Lung (tissue), 12 donors: Measurements from ENCODE around the gene ARMC2. TPM values are rescaled to one million over a fixed set of nuclear protein-coding genes. Genes with fewer than 3 reads are reported as not detected.
"Not testable (repeated sequence)": the region's sequence is repeated elsewhere in the genome, so short reads cannot be mapped to it uniquely, and the experiment has no call there.

ENCODE experiments used
- ATAC-seq: fragments of 200-7000 bp; cut with Tn5 transposase; one replicate; pipeline ENCODE4 v1.9.1; 2020; ENCODE audit warnings: moderate number of reproducible peaks; ENCODE audit not compliant: insufficient read depth, low FRiP score
- DNase-seq, 3 donors: peaks; one replicate each; pipeline ENCODE4 v3.0.0-alpha.2; 2013 to 2017
- H3K27ac ChIP-seq, 2 donors: one replicate each; pipeline ENCODE4 v1.5.1; 2013; ENCODE audit warnings: mild to moderate bottlenecking in 2 of 2, moderate library complexity in 2 of 2, control low read depth in 1 of 2, inconsistent platforms in 1 of 2, low read depth in 1 of 2, low read length in 1 of 2
- H3K27me3 ChIP-seq, 3 donors: one replicate each; pipeline ENCODE4 v1.5.1; 2013; ENCODE audit warnings: low read length in 2 of 3; ENCODE audit not compliant: control insufficient read depth in 3 of 3, insufficient read depth in 3 of 3
- H3K36me3 ChIP-seq, 4 donors: one replicate each; pipeline ENCODE4 v1.5.1; 2013; ENCODE audit warnings: low read length in 4 of 4, mild to moderate bottlenecking in 1 of 4, moderate library complexity in 1 of 4; ENCODE audit not compliant: control insufficient read depth in 4 of 4, insufficient read depth in 4 of 4
- H3K4me1 ChIP-seq, 5 donors: one replicate each; pipeline ENCODE4 v1.5.1; 2013; ENCODE audit warnings: low read length in 5 of 5, mild to moderate bottlenecking in 2 of 5, moderate library complexity in 1 of 5; ENCODE audit not compliant: control insufficient read depth in 5 of 5, insufficient read depth in 5 of 5
- H3K4me3 ChIP-seq: one replicate; pipeline ENCODE4 v1.5.1; 2013; ENCODE audit warnings: mild to moderate bottlenecking, control low read depth, moderate library complexity
- H3K9ac ChIP-seq, 2 donors: one replicate each; pipeline ENCODE4 v1.5.1; 2013; ENCODE audit warnings: low read length in 2 of 2, control low read depth in 1 of 2; ENCODE audit not compliant: insufficient read depth in 1 of 2
- H3K9me3 ChIP-seq, 4 donors: one replicate each; pipeline ENCODE4 v1.5.1; 2013; ENCODE audit warnings: low read length in 3 of 4, mild to moderate bottlenecking in 1 of 4, moderate library complexity in 1 of 4; ENCODE audit not compliant: control insufficient read depth in 4 of 4, insufficient read depth in 3 of 4
- CTCF ChIP-seq: IDR thresholded peaks from 2 replicates; pipeline ENCODE4 v1.5.1; 2012; ENCODE audit warnings: mild to moderate bottlenecking; ENCODE audit errors: control extremely low read depth, extremely low read depth
- WGBS, 2 donors: extraction: QIAGEN DNeasy Blood & Tissue Kit; methylation state at CpG; one replicate each; pipeline ENCODE4 v1.1.7; 2013; 5-methylcytosine and 5-hydroxymethylcytosine counted together
- polyA plus RNA-seq, 2 donors: library from polyadenylated mRNA; stranded (reverse); fragments of 200-250 nt; gene quantifications; one replicate each; pipeline ENCODE4 v1.2.1, GENCODE V29; 2013
- total RNA-seq, 2 donors: library from RNA; depleted of rRNA in 1 of 2; stranded (reverse); fragments of >200 nt in 1 of 2; gene quantifications; one replicate each; pipeline ENCODE4 v1.2.1, GENCODE V29; 2014 to 2021
- donor health status: control.
- donor health status: control.
- donor health status: Bipolar disorder and iron deficiency.
- donor health status: healthy.
- donor health status: DM: yes; HTN: yes; CAD: no.

Gene ARMC2
- total and polyA plus RNA-seq, 4 donors: 2.9 to 16.5 (median 7.4) TPM

GRCh38 chr6:108817276-108817675 is 30.9 kb upstream of the ARMC2 start:
- 78 to 90% methylated on average over 7 of the region's 7 CpGs for WGBS, 2 donors
- ATAC-seq, H3K9ac ChIP-seq: not testable (repeated sequence)

GRCh38 chr6:108820006-108820405 is 28.2 kb upstream of the ARMC2 start:
- Histone ChIP-seq H3K36me3 (no peaks in the 10 kb centered on the region), H3K9ac (no peak overlapping the region), H3K4me1 (no peaks in the 10 kb centered on the region), H3K27me3 (no peaks in the 10 kb centered on the region), H3K27ac (no peak overlapping the region), H3K4me3 (no peak overlapping the region), H3K9me3 (no peaks in the 10 kb centered on the region)
- WGBS, 2 donors: 37 to 43% methylated on average over 3 of the region's 3 CpGs
- TF ChIP-seq CTCF: no peak
- ATAC-seq (no peak), DNase-seq (no peak)

More at GRCh38 chr6:108817276-108817675, 30.9 kb upstream of the ARMC2 start:
- DNase-seq, H3K36me3 ChIP-seq, H3K4me3 ChIP-seq, H3K27ac ChIP-seq, H3K9me3 ChIP-seq, H3K27me3 ChIP-seq, H3K4me1 ChIP-seq: not testable (repeated sequence)

GRCh38 chr6:108822401-108822800 is 25.8 kb upstream of the ARMC2 start:
- no peak for TF ChIP-seq CTCF
- Histone ChIP-seq H3K27ac (no peak overlapping the region), H3K4me3 (no peak overlapping the region), H3K9ac (no peak overlapping the region), H3K9me3 (peaks cover 0 to 2% (median 0%) of the 10 kb centered on the region in 4 donors), H3K4me1 (no peaks in the 10 kb centered on the region), H3K36me3 (no peaks in the 10 kb centered on the region), H3K27me3 (no peaks in the 10 kb centered on the region)
- DNase-seq: no peak
- ATAC-seq: no peak
- WGBS, 2 donors: 95 to 99% methylated on average over 4 of the region's 4 CpGs

GRCh38 chr6:108825326-108825725 is 22.9 kb upstream of the ARMC2 start:
- Histone ChIP-seq H3K9me3 (peaks cover 0 to 2% (median 0%) of the 10 kb centered on the region in 4 donors), H3K36me3 (no peaks in the 10 kb centered on the region), H3K4me3 (no peak overlapping the region), H3K4me1 (no peaks in the 10 kb centered on the region), H3K9ac (no peak overlapping the region), H3K27ac (no peak overlapping the region), H3K27me3 (no peaks in the 10 kb centered on the region)
- DNase-seq: no peak
- 68 to 95% methylated on average over 2 of the region's 2 CpGs for WGBS, 2 donors
- no peak for ATAC-seq
- TF ChIP-seq CTCF: no peak
